MM.1S (cell line): ENCODE measurements around the gene PPP6R3.

Experiments
- DNase-seq: peaks from one replicate; pipeline ENCODE4 v3.0.0-alpha.2; 2015
- H2AFZ ChIP-seq: fragments of 300-600 bp; sonication (generic); 2 replicates; pipeline ENCODE4 v1.6.0; 2016; ENCODE audit warnings: antibody characterized with exemption, low read length
- H3F3A ChIP-seq: fragments of 300-600 bp; sonication (generic); 2 replicates; pipeline ENCODE4 v1.6.1; 2016; ENCODE audit warnings: mild to moderate bottlenecking, antibody characterized with exemption, low read length, moderate library complexity, mixed read lengths; ENCODE audit not compliant: insufficient read depth
- H3K27ac ChIP-seq: fragments of 300-600 bp; sonication (generic); 2 replicates; pipeline ENCODE4 v1.5.1; 2016; ENCODE audit warnings: mild to moderate bottlenecking, low read length
- H3K27me3 ChIP-seq: fragments of 300-600 bp; sonication (generic); replicated peaks from 2 replicates; pipeline ENCODE4 v1.6.0; 2016; ENCODE audit warnings: low read length; ENCODE audit not compliant: insufficient read depth
- H3K36me3 ChIP-seq: fragments of 300-600 bp; sonication (generic); replicated peaks from 2 replicates; pipeline ENCODE4 v1.6.1; 2016; ENCODE audit warnings: mild to moderate bottlenecking, low read length, mixed read lengths; ENCODE audit not compliant: insufficient read depth
- H3K4me1 ChIP-seq: fragments of 300-600 bp; sonication (generic); 2 replicates; pipeline ENCODE4 v1.6.1; 2016; ENCODE audit warnings: low read length, mixed read lengths
- H3K4me2 ChIP-seq: fragments of 300-600 bp; sonication (generic); 2 replicates; pipeline ENCODE4 v1.6.0; 2016; ENCODE audit warnings: low read depth, low read length
- H3K4me3 ChIP-seq: fragments of 300-600 bp; sonication (generic); 2 replicates; pipeline ENCODE4 v1.5.1; 2016; ENCODE audit warnings: low read length, mixed read lengths
- H3K79me2 ChIP-seq: fragments of 300-600 bp; sonication (generic); 2 replicates; pipeline ENCODE4 v1.6.1; 2016; ENCODE audit warnings: mixed run types, low read length, mixed read lengths
- H3K9ac ChIP-seq: fragments of 300-600 bp; sonication (generic); 2 replicates; pipeline ENCODE4 v1.6.1; 2016; ENCODE audit warnings: low read length, mixed read lengths
- H3K9me2 ChIP-seq: fragments of 300-600 bp; sonication (generic); replicated peaks from 2 replicates; pipeline ENCODE4 v1.6.1; 2016; ENCODE audit warnings: mild to moderate bottlenecking, low read length, mixed read lengths; ENCODE audit not compliant: insufficient read depth
- H3K9me3 ChIP-seq: fragments of 300-600 bp; sonication (generic); replicated peaks from 2 replicates; pipeline ENCODE4 v1.6.1; 2016; ENCODE audit warnings: mild to moderate bottlenecking, low read length, mixed read lengths; ENCODE audit not compliant: insufficient read depth
- H4K20me1 ChIP-seq: fragments of 300-600 bp; sonication (generic); 2 replicates; pipeline ENCODE4 v1.6.1; 2016; ENCODE audit warnings: mild to moderate bottlenecking, low read length, moderate library complexity, mixed read lengths; ENCODE audit not compliant: insufficient read depth
- EZH2 ChIP-seq: fragments of 300-600 bp; sonication (generic); optimal IDR thresholded peaks from 2 replicates; pipeline ENCODE3; 2017; ENCODE audit warnings: low read depth, mild to moderate bottlenecking, antibody characterized with exemption, low read length, mixed read lengths
- EZH2phosphoT487 ChIP-seq: fragments of 300-600 bp; sonication (generic); IDR thresholded peaks from 2 replicates; pipeline ENCODE4 v1.6.1; 2018; ENCODE audit warnings: antibody characterized with exemption, low read length
- TF ChIP-seq, protein P1 (sequence below): fragments of 300-600 bp; sonication (generic); IDR thresholded peaks from 2 replicates; pipeline ENCODE4 v1.5.1; 2016; ENCODE audit warnings: antibody characterized with exemption, low read length, mixed read lengths

PPP6R3 gene

DNA sequence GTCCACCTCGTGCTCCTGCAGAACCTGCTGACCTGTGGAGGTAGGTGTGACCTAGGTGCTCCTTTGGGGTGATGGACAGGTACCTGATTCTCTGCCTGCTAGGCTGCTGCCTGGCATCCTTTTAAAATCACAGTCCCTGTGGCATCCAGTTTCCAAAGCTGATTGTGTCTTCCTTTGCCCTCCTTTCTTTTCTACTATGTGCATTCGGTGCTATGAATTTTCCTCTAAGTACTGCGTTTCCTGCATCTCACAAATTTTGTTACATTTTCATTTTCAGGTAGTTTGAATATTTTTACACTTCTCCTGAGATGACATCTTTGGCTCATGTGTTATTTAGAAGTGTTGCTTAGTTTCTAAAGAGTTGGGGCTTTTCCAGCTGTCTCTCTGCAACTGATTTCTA lies 30.9 kb upstream of the PPP6R3 start:
- no peak overlapping the region for H2AFZ ChIP-seq
- no peaks in the 10 kb centered on the region for H3K9me2 ChIP-seq
- no peak overlapping the region for H3K9ac ChIP-seq
- H3K4me2 ChIP-seq: no peak overlapping the region
- no peaks in the 10 kb centered on the region for H3K27me3 ChIP-seq
- no peaks in the 10 kb centered on the region for H3K9me3 ChIP-seq
- no peaks in the 10 kb centered on the region for H3K36me3 ChIP-seq
- TF ChIP-seq EZH2 (no peak), EZH2phosphoT487 (no peak)
- TF ChIP-seq, protein P1, sequence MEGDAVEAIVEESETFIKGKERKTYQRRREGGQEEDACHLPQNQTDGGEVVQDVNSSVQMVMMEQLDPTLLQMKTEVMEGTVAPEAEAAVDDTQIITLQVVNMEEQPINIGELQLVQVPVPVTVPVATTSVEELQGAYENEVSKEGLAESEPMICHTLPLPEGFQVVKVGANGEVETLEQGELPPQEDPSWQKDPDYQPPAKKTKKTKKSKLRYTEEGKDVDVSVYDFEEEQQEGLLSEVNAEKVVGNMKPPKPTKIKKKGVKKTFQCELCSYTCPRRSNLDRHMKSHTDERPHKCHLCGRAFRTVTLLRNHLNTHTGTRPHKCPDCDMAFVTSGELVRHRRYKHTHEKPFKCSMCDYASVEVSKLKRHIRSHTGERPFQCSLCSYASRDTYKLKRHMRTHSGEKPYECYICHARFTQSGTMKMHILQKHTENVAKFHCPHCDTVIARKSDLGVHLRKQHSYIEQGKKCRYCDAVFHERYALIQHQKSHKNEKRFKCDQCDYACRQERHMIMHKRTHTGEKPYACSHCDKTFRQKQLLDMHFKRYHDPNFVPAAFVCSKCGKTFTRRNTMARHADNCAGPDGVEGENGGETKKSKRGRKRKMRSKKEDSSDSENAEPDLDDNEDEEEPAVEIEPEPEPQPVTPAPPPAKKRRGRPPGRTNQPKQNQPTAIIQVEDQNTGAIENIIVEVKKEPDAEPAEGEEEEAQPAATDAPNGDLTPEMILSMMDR: no peak
- no peaks in the 10 kb centered on the region for H3K4me1 ChIP-seq
- no peaks in the 10 kb centered on the region for H3K79me2 ChIP-seq
- no peaks in the 10 kb centered on the region for H3F3A ChIP-seq
- H3K4me3 ChIP-seq: no peak overlapping the region
- DNase-seq: no peak
- no peaks in the 10 kb centered on the region for H4K20me1 ChIP-seq
- no peak overlapping the region for H3K27ac ChIP-seq

- Histone ChIP-seq H3K4me3 (no peak overlapping the region), H3K36me3 (no peaks in the 10 kb centered on the region), H3K4me1 (no peaks in the 10 kb centered on the region), H2AFZ (no peak overlapping the region), H3K9me2 (no peaks in the 10 kb centered on the region), H3K79me2 (no peaks in the 10 kb centered on the region), H3K4me2 (no peak overlapping the region), H3K9ac (no peak overlapping the region), H3F3A (no peaks in the 10 kb centered on the region), H3K27ac (no peak overlapping the region), H3K27me3 (no peaks in the 10 kb centered on the region), H3K9me3 (no peaks in the 10 kb centered on the region), H4K20me1 (no peaks in the 10 kb centered on the region)
- TF ChIP-seq, protein P1: no peak
- TF ChIP-seq EZH2phosphoT487 (no peak), EZH2 (no peak)
- DNase-seq: no peak
Measured at GRCh38 chr11:68430384-68430783, 30.2 kb upstream of the PPP6R3 start.

DNA sequence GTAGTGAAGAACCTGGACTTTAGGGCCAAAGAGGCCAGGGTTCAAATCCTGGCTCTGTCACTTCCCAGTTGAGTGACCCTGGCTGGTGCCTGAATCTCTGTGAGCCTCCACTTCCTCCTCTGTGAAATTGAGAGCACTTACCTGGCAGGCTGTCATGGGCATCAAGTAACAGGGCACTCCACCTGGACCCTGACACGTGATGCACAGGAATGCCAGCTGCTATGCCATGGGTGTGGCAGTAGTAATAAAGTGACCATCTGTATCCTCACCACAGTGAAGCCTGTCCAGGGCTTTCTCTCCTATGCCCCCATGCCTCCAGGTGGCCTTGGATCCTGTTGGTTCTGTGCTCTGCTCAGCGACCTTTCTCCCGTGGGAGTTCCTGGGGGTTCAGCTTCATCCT lies 29.8 kb upstream of the PPP6R3 start:
- no peaks in the 10 kb centered on the region for H3F3A ChIP-seq
- H3K4me2 ChIP-seq: no peak overlapping the region
- H3K9ac ChIP-seq: no peak overlapping the region
- no peaks in the 10 kb centered on the region for H3K9me2 ChIP-seq
- no peaks in the 10 kb centered on the region for H3K27me3 ChIP-seq
- no peaks in the 10 kb centered on the region for H3K9me3 ChIP-seq
- H3K36me3 ChIP-seq: no peaks in the 10 kb centered on the region
- H3K4me1 ChIP-seq: no peaks in the 10 kb centered on the region
- no peak overlapping the region for H3K4me3 ChIP-seq
- H4K20me1 ChIP-seq: no peaks in the 10 kb centered on the region
- TF ChIP-seq EZH2phosphoT487 (no peak), EZH2 (no peak)
- TF ChIP-seq, protein P1: no peak
- H3K79me2 ChIP-seq: no peaks in the 10 kb centered on the region
- no peak for DNase-seq
- no peak overlapping the region for H3K27ac ChIP-seq
- H2AFZ ChIP-seq: no peak overlapping the region
